Measurements from ENCODE around the gene RAP1GAP2.
"Not testable (repeated sequence)": the region's sequence is repeated elsewhere in the genome, so short reads cannot be mapped to it uniquely, and the experiment has no call there.

RAP1GAP2 gene

DNA sequence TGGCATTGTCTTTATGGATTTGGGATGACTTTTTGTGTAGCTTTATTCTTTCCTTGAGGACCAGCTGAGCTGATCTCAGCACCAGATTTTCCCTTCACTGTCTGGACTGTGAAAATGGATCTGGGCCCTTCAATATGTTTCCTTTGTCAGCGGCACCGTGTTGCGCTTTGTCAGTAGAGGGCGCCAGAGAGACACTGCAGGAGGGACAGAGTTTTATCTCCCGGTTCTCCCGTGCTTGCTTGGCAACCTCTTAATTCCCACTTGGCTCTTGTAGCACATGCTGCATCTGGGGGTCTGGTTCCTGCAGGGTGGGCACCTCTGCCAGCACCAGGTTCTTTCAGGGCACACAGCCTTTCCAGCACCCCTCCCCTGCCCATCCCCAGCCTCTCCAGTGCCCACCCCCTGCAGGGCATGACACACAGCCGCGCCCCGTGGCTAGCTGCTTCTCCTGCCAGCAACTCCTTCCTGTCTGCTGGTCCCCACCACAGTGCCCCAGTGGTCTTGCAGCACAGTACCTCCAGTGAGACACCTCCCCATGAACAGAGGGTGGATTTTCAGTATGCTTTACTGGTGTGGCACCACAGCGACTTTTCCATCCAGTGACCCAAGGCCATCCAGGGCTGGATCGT lies 247.6 kb downstream of the RAP1GAP2 start:
- no peak for DNase-seq (ENCODE audit: low read depth)

DNA sequence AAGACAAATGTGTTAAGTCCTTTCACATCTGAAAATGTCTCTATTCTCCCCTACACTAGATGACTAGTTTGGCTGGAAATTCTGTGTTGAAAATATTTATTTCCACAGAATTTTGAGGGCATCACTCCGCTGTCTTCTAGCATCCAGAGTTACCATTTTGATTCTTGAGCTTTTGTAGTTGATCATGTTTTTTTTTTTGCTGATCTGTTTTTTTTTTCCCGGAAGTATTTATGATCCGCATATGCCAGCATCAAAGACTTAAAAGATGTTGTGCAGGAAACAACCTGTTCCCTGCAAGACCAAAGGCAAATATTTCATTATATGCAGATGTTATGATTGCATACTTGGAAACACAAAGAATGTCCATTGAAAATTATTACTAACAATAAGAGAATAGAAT lies 250.5 kb downstream of the RAP1GAP2 start:
- no peak for DNase-seq (ENCODE audit: low read depth)

DNA sequence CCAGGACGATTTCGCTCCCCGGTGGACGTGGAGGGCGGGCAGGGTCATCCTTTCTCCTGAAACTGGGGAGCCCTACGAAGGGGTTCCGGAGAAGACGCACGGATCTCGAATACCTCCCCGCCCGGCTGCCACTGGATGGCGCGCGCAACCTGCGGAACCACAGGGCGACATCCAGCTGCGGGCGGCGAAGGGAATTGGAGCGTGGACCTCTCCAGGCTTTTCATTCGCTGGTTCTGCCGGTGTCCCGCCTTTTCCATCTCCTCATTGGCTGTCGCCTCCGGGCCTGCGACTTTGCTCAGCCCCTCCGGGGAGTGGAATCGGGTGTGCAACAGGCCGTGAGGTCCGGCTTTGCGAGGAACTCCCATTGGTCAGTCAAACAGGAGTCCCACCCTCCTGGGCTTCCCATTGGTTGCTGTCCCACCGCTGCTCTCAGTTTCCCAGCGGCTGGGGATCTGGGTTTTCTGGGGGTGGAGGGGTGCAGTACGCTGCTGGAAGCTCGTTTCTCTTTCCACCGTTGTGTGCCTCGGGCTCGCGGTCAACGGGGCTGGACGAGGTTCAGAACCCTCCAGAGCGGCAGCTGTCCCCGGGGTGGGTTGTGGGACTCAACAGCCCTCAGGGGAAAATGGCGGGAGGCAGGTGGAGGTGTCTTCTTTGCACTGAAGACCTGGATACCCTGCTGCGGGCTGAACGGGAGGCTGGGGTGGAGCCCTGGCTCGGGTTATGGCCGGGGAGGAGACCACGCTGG lies 252.7 kb downstream of the RAP1GAP2 start:
- peak; percentile 99 for DNase-seq (ENCODE audit: low read depth)

DNA sequence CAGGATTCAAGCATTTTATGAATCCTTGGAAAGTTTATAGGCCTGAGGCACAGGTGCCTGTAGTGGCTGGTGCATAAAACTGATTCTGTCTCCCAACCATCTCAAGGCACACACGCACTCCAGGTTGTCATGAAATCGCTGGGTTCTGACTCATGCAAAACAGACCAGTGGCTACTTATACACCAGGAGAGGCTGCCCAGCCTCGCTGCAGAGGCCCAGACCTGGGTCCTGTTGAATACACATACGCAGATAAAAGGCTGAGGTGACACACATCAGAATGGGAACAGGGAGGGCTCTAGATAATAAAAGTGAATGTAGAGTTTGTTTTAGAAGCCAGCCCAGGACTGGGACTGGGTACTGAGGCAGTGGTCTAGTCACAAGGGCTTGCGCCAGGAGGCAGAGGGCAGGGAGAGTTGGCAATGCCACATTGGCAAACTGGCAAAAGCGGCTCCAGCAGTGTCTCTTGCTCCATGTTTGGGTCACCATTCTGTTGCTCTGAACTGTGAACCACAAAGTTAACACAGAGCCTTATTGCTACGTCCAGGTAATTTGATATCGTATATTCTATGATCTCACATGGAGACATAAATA lies 253.6 kb downstream of the RAP1GAP2 start:
- peak; percentile 11 for DNase-seq (ENCODE audit: low read depth)

DNA sequence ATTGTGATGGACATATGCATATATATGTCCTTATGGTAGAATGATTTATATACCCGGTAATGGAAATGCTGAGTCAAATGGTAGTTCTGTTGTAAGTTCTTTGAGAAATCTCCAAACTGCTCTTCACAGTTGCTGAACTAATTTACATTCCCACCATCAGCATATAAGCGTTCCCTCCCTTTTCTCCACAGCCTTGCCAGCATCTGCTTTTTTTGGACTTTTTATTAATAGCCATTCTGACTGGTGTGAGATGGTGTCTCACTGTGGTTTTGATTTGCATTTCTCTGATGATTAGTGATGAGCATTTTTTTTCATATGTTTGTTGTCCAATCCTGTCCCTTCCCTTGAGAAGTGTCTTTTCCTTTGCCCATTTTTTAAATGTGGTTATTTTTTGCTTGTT lies 258.6 kb downstream of the RAP1GAP2 start:
- DNase-seq (ENCODE audit: low read depth), result not testable (repeated sequence)

DNA sequence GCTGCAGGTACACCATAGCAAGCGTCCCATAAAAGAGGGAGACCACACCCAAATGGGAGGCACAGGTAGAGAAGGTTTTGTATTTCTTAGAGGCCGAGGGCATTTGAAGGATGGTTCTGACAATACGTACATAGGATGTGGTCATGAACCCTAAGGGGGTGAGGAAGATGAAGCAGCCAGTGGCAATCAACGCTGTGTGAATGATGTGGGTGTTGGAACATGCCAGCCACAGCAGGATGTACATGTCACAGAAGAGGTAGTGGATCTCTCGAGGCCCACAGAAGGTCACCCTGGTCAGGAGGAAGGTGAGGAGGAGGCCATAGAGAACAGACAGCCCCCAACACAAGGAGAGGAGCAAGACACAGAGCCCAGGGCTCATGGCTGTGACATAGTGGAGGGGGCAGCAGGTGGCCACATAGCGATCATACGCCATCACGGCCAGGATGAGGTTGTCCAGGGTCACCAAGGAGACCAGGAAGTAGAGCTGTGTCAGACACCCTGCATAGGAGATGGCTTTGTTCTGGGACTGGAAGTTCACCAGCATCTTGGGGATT lies 266.7 kb downstream of the RAP1GAP2 start:
- not testable (repeated sequence) for DNase-seq (ENCODE audit: low read depth)

DNA sequence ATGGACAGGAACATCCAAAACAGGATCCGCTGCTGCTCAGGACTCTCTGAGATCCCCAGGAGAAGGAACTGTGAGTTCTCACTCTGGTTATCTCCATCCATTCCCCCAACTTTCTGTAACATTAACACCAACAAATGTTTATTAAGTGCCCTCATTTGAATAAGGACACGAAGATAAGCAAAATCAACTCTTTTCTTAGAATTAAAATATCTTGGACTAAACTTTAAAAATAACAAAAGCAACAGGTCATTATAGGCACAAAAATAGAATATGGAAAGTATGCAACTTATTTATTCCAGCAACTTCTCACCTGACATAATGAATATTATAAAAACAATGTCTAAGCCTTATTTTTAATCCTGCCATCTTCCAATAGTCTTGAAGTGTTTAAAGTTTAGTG lies 267.3 kb downstream of the RAP1GAP2 start, which contains the start of gene OR1D5:
Gene OR1D5, minus strand, starts transcription at position 101 of the 400 bp plus-strand sequence. Its CDS starts 0 bp downstream, at position 101.
- DNase-seq (ENCODE audit: low read depth), result not testable (repeated sequence)

DNA sequence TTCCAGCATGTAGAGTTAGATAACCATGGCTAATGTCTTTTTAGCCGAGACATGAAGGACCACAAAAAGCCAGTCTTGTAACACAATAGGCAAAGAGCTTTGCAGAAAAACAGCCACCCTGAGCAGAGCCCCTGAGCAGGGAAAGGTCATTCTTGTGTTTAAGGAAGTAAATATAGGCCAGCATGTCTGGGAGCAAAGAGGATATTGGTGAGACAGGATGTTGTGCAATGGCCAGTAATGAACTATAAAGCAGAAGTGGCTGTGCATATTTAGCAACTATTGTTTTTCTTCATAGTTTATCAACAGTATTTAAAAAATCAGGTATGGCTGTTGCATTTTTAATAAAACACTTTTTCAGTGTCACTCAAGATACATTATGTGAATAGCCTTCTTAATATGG lies 269.0 kb downstream of the RAP1GAP2 start:
- peak; percentile 24 for DNase-seq (ENCODE audit: low read depth)

DNA sequence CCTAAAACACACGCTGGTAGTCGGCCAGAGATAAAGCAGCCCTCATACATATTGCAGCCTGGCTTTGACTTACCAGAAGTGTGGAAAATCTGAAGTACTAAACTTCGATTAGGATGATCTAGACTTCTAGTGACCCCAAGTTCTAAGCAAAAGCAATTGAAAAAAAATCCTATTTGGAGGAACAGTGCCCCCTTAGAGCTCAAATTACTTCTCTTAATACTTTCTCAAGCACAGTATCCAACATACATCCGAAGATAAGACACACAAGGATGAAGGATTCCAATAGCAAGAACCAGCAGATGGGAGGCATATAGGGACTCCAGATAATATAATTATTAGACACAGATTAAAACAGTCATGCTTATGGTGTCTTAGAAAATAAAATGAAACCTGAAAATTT lies 277.6 kb downstream of the RAP1GAP2 start:
- DNase-seq (ENCODE audit: low read depth), result not testable (repeated sequence)
